ENCODE results near the gene COL2A1. TPM values are rescaled to one million over a fixed set of nuclear protein-coding genes. Genes with fewer than 3 reads are reported as not detected.
A peak's percentile ranks its signal among the peaks of the same experiment; 100 is the strongest.
"Not testable (repeated sequence)": the region's sequence is repeated elsewhere in the genome, so short reads cannot be mapped to it uniquely, and the experiment has no call there.

COL2A1 gene
- total RNA-seq, 4 donors from 2014 or later = not detected

- Histone ChIP-seq H3K4me1 (peaks cover 22% of the 10 kb centered on the region), H3K27me3 (no peaks in the 10 kb centered on the region), H3K4me3 (no peak overlapping the region), H3K36me3 (peaks cover 8% of the 10 kb centered on the region), H3K9me3 (no peaks in the 10 kb centered on the region), H3K27ac (no peak overlapping the region)
- DNase-seq (ENCODE audit: low spot score in 2 of 2) = no peak
- TF ChIP-seq POLR2A (IDR thresholded peaks at IDR 0.05) (no peak), EP300 (IDR thresholded peaks at IDR 0.05) (no peak), POLR2AphosphoS5 (IDR thresholded peaks at IDR 0.05) (no peak)
- TF ChIP-seq, protein P1, sequence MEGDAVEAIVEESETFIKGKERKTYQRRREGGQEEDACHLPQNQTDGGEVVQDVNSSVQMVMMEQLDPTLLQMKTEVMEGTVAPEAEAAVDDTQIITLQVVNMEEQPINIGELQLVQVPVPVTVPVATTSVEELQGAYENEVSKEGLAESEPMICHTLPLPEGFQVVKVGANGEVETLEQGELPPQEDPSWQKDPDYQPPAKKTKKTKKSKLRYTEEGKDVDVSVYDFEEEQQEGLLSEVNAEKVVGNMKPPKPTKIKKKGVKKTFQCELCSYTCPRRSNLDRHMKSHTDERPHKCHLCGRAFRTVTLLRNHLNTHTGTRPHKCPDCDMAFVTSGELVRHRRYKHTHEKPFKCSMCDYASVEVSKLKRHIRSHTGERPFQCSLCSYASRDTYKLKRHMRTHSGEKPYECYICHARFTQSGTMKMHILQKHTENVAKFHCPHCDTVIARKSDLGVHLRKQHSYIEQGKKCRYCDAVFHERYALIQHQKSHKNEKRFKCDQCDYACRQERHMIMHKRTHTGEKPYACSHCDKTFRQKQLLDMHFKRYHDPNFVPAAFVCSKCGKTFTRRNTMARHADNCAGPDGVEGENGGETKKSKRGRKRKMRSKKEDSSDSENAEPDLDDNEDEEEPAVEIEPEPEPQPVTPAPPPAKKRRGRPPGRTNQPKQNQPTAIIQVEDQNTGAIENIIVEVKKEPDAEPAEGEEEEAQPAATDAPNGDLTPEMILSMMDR (IDR thresholded peaks at IDR 0.05) = no peak
- 89% methylated on average over 3 of the region's 3 CpGs for WGBS
Observed at GRCh38 chr12:47965581-47965980, 38.7 kb downstream of the COL2A1 start.

- DNase-seq (ENCODE audit: low spot score in 2 of 2) = no peak
- H3K4me1 ChIP-seq = peaks cover 22% of the 10 kb centered on the region
- H3K36me3 ChIP-seq = peaks cover 8% of the 10 kb centered on the region
- TF ChIP-seq, protein P1 (IDR thresholded peaks at IDR 0.05) = no peak
- no peak for TF ChIP-seq POLR2A (IDR thresholded peaks at IDR 0.05)
- no peak for TF ChIP-seq EP300 (IDR thresholded peaks at IDR 0.05)
- TF ChIP-seq POLR2AphosphoS5 (IDR thresholded peaks at IDR 0.05) = no peak
- no peaks in the 10 kb centered on the region for H3K27me3 ChIP-seq
- no peaks in the 10 kb centered on the region for H3K9me3 ChIP-seq
- 20% methylated on average over 18 of the region's 18 CpGs for WGBS
- no peak overlapping the region for H3K27ac ChIP-seq
- H3K4me3 ChIP-seq = peak overlapping the region; percentile 92
Observed at GRCh38 chr12:47964106-47964728, 40.1 kb downstream of the COL2A1 start.

GRCh38 chr12:47963340-47964040 is 40.8 kb downstream of the COL2A1 start, which contains the start of gene TMEM106C:
TSS of gene TMEM106C (plus strand) at chr12:47963596. CDS start at chr12:47964237, 641 bp downstream.
- TF ChIP-seq, protein P1 (IDR thresholded peaks at IDR 0.05) = peak; percentile 62 to 99
- no peak for TF ChIP-seq POLR2AphosphoS5 (IDR thresholded peaks at IDR 0.05)

DNA sequence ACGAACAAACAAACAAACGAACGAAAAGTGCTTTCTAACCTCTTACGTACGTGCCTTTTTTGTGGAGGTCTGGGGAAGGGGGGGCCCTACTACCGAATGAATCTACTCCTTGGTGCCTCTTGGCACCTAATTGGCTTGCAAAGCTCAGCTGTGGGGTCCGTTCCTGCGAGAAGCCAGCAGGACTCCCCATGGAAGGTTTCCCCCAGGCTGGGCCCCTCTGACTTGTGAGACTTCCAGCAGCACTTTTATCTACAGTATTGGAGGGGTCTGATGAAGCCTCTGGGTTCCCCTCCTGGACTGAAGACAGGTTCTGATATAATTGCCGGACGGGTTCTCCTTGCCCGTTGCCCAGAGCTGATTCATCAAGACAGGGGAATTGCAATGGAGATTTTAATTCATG is 42.1 kb downstream of the COL2A1 start:
- Histone ChIP-seq H3K9me3 (no peaks in the 10 kb centered on the region), H3K27me3 (no peaks in the 10 kb centered on the region), H3K27ac (no peak overlapping the region), H3K4me1 (peaks cover 21% of the 10 kb centered on the region), H3K4me3 (no peak overlapping the region), H3K36me3 (no peaks in the 10 kb centered on the region)
- no peak for DNase-seq (ENCODE audit: low spot score in 2 of 2)
- TF ChIP-seq, protein P1 (IDR thresholded peaks at IDR 0.05) = no peak
- TF ChIP-seq EP300 (IDR thresholded peaks at IDR 0.05) = no peak
- no peak for TF ChIP-seq POLR2A (IDR thresholded peaks at IDR 0.05)
- no peak for TF ChIP-seq POLR2AphosphoS5 (IDR thresholded peaks at IDR 0.05)
- WGBS = 86% methylated on average over 11 of the region's 11 CpGs

More at GRCh38 chr12:47963340-47964040, 40.8 kb downstream of the COL2A1 start, which contains the start of gene TMEM106C:
- peaks cover 8% of the 10 kb centered on the region for H3K36me3 ChIP-seq
- DNase-seq (ENCODE audit: low spot score in 2 of 2) = peak; percentile 91 to 92
- H3K4me3 ChIP-seq = peak within 1 kb of the TSS; percentile 92
- H3K4me1 ChIP-seq = peaks cover 22% of the 10 kb centered on the region
- under 1% methylated on average over 27 of the region's 59 CpGs for WGBS
- no peaks in the 10 kb centered on the region for H3K27me3 ChIP-seq
- H3K27ac ChIP-seq = no peak within 1 kb of the TSS
- H3K9me3 ChIP-seq = no peaks in the 10 kb centered on the region

DNA sequence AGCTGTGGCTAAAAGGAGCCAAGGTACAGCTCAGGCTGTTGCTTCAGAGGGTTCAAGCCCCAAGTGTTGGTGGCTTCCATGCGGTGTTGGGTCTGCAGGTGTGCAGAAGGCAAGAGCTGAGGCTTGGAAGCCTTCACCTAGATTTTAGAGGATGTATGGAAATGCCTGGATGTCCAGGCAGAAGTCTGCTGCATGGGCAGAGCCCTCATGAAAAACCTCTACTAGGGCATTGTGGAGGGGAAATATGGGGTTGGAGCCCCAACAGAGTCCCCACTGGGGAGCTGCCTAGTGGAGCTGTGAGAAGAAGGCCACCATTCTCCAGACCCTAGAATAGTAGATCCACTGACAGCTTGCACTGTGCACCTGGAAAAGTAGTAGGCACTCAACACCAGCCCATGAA is 46.6 kb downstream of the COL2A1 start:
- H3K9me3 ChIP-seq; H3K4me1 ChIP-seq; DNase-seq (ENCODE audit: low spot score in 2 of 2); H3K27me3 ChIP-seq; H3K27ac ChIP-seq; H3K36me3 ChIP-seq; H3K4me3 ChIP-seq: not testable (repeated sequence)
- 100% methylated on average over 1 of the region's 1 CpG for WGBS
